ENCODE results near the gene LRG1. TPM values are rescaled to one million over a fixed set of nuclear protein-coding genes. Genes with fewer than 3 reads are reported as not detected.

LRG1 gene
- total and polyA plus RNA-seq, 9 of the 15 experiments (the other 6 are each of a cell fraction or from before 2014, with no cell fraction given): 1.5 to 11.9 (median 8.7) TPM

DNA sequence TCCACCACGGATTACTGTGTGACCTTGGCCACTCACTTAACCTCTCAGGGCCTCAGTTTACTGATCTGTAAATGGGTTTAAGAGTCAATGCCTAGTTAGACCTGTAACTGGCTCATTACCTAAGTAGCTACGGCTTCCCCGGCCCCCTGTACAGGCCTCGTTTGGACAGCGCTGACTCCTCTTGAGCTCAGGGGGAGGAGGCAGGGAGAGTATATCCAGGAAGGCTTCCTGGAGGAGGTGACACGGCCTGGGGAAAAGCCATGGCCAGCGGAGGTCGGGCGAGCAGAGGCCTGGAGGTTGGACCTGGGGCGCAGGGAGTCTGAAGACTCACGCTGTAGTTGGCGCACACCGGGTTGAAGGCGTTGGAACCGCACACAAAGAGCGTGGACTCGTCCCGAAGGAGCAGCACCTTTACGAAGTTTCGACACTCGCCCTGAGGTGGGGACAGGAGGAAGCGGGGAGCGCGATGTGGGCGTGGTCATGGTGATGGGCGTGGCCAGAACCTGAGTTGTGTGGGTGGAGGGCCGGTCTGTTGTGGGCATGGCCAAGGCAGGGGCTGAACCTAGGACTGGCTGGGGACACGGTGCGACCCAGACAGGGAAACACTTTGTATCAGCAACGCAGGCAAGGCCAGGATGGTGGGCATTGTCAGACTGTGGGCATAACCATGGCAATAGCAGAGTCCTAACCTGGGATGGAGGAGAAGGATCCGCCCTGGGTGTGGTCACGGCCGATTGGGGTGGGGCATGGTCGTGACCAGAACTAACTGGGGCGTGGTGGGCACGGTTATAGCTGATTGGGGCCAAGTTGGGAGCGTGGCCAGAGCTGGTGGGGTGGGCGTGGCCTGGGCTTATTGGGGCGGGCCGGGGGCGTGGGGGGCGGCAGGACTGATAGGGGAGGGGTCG lies 16.1 kb upstream of the LRG1 start (continued):
- TF ChIP-seq, protein P1, sequence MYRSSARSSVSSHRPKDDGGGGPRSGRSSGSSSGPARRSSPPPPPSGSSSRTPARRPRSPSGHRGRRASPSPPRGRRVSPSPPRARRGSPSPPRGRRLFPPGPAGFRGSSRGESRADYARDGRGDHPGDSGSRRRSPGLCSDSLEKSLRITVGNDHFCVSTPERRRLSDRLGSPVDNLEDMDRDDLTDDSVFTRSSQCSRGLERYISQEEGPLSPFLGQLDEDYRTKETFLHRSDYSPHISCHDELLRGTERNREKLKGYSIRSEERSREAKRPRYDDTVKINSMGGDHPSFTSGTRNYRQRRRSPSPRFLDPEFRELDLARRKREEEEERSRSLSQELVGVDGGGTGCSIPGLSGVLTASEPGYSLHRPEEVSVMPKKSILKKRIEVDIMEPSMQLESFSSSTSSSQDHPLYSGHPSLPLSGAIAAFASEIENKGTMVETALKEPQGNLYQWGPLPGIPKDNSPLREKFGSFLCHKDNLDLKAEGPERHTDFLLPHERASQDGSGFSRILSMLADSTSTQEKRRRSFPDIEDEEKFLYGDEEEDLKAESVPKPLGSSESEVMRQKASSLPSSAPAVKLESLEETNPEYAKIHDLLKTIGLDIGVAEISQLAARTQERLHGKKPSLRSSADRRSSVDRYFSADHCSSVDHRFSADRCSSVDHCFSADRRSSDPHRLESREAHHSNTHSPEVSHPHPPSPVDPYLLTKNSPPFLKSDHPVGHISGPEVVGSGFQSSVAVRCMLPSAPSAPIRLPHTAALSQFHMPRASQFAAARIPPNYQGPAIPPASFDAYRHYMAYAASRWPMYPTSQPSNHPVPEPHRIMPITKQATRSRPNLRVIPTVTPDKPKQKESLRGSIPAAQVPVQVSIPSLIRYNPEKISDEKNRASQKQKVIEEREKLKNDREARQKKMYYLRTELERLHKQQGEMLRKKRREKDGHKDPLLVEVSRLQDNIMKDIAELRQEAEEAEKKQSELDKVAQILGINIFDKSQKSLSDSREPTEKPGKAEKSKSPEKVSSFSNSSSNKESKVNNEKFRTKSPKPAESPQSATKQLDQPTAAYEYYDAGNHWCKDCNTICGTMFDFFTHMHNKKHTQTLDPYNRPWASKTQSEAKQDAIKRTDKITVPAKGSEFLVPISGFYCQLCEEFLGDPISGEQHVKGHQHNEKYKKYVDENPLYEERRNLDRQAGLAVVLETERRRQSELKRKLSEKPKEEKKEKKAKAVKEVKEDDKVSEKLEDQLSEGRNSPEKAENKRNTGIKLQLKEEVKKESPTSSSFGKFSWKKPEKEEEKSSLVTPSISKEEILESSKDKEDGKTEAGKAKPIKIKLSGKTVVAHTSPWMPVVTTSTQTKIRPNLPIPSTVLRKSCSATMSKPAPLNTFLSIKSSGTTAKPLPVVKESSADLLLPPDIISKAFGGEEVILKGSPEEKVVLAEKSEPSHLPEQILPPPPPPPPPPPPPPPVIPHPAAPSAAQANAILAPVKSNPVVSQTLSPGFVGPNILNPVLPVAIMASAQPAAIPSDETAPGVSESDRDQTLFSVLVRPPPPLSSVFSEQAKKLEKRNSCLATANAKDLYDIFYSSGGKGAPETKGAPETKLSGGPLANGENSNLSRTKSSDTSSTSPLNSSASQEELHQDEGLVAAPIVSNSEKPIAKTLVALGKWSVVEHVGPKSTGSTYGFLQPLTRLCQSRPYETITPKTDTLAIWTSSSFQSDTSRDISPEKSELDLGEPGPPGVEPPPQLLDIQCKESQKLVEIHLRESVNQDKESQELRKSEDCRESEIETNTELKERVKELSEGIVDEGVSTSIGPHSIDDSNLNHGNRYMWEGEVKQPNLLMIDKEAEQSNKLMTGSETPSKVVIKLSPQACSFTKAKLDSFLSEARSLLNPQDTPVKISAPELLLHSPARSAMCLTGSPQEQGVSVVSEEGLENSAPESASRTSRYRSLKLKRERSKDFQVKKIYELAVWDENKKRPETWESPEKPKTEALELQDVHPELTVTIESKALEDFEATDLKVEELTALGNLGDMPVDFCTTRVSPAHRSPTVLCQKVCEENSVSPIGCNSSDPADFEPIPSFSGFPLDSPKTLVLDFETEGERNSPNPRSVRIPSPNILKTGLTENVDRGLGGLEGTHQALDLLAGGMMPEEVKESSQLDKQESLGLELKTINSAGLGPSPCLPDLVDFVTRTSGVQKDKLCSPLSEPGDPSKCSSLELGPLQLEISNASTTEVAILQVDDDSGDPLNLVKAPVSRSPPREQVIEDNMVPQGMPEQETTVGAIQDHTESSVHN (IDR thresholded peaks at IDR 0.05; ENCODE audit: borderline replicate concordance in 1 of 2, low read depth in 1 of 2): no peak
- TF ChIP-seq XRCC3 (IDR thresholded peaks at IDR 0.05): no peak
- TF ChIP-seq POLR2B (IDR thresholded peaks at IDR 0.05; ENCODE audit: low read depth, partially characterized antibody): no peak
- no peak for TF ChIP-seq MEIS2 (IDR thresholded peaks at IDR 0.05; ENCODE audit: partially characterized antibody)
- TF ChIP-seq MAFF (IDR thresholded peaks at IDR 0.05; ENCODE audit: low read length): no peak
- TF ChIP-seq ZNF384 (IDR thresholded peaks at IDR 0.05; ENCODE audit: low read depth, low read length): no peak
- TF ChIP-seq PHB2 (IDR thresholded peaks at IDR 0.05; ENCODE audit: low read depth): no peak
- TF ChIP-seq, protein P2, sequence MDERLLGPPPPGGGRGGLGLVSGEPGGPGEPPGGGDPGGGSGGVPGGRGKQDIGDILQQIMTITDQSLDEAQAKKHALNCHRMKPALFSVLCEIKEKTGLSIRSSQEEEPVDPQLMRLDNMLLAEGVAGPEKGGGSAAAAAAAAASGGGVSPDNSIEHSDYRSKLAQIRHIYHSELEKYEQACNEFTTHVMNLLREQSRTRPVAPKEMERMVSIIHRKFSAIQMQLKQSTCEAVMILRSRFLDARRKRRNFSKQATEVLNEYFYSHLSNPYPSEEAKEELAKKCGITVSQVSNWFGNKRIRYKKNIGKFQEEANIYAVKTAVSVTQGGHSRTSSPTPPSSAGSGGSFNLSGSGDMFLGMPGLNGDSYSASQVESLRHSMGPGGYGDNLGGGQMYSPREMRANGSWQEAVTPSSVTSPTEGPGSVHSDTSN (CRISPR knock-in tag; IDR thresholded peaks at IDR 0.05; ENCODE audit: low read depth): no peak
- TF ChIP-seq, protein P2 (tag; conservative IDR thresholded peaks at IDR 0.05; ENCODE audit: low read depth): no peak
- TF ChIP-seq MAFK (IDR thresholded peaks at IDR 0.05; ENCODE audit: low read length): no peak
- TF ChIP-seq SMARCB1 (IDR thresholded peaks at IDR 0.05; ENCODE audit: insufficient read length, low read depth): no peak
- TF ChIP-seq KDM5B (IDR thresholded peaks at IDR 0.05; ENCODE audit: insufficient replicate concordance, low read depth, low read length): no peak
- no peak for TF ChIP-seq ZNF699 (CRISPR knock-in tag; IDR thresholded peaks at IDR 0.05; ENCODE audit: insufficient replicate concordance)
- TF ChIP-seq, protein P3, sequence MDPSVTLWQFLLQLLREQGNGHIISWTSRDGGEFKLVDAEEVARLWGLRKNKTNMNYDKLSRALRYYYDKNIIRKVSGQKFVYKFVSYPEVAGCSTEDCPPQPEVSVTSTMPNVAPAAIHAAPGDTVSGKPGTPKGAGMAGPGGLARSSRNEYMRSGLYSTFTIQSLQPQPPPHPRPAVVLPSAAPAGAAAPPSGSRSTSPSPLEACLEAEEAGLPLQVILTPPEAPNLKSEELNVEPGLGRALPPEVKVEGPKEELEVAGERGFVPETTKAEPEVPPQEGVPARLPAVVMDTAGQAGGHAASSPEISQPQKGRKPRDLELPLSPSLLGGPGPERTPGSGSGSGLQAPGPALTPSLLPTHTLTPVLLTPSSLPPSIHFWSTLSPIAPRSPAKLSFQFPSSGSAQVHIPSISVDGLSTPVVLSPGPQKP (CRISPR knock-in tag; IDR thresholded peaks at IDR 0.05): no peak
- no peak for TF ChIP-seq ZNF146 (CRISPR knock-in tag; IDR thresholded peaks at IDR 0.05; ENCODE audit: unreplicated experiment)
